NT2/D1 (cell line): ENCODE data around the gene IGF2R.

ENCODE experiments used
- DNase-seq: peaks from one replicate; pipeline ENCODE4 v3.0.0-alpha.2; 2011; ENCODE audit warnings: low read depth, low spot score
- H3K27me3 ChIP-seq: 2 replicates; pipeline ENCODE4 v1.6.0; 2011; ENCODE audit warnings: mild to moderate bottlenecking; ENCODE audit not compliant: insufficient read length, insufficient read depth
- H3K36me3 ChIP-seq: 2 replicates; pipeline ENCODE4 v1.6.1; 2011; ENCODE audit warnings: mild to moderate bottlenecking, low read length, mixed read lengths; ENCODE audit not compliant: insufficient read depth, insufficient read length
- H3K4me1 ChIP-seq: 2 replicates; pipeline ENCODE4 v1.5.1; 2011; ENCODE audit not compliant: insufficient read depth, insufficient read length
- H3K4me3 ChIP-seq: 2 replicates; pipeline ENCODE4 v1.5.1; 2011; ENCODE audit warnings: low read depth; ENCODE audit not compliant: insufficient read length
- H3K9ac ChIP-seq: 2 replicates; pipeline ENCODE4 v1.6.0; 2011; ENCODE audit warnings: low read depth; ENCODE audit not compliant: insufficient read length
- H3K9me3 ChIP-seq: 2 replicates; pipeline ENCODE4 v1.5.1; 2011; ENCODE audit warnings: mild to moderate bottlenecking, low read length; ENCODE audit not compliant: insufficient read depth
- SUZ12 ChIP-seq: IDR thresholded peaks from 2 replicates; pipeline ENCODE4 v1.6.1; 2011; ENCODE audit not compliant: insufficient read length, insufficient read depth; ENCODE audit errors: extremely low read depth
- YY1 ChIP-seq: IDR thresholded peaks from 2 replicates; pipeline ENCODE4 v1.6.1; 2011; ENCODE audit not compliant: insufficient read length, insufficient read depth
- ZNF274 ChIP-seq: IDR thresholded peaks from 2 replicates; pipeline ENCODE4 v1.6.1; 2011; ENCODE audit warnings: mild to moderate bottlenecking, low read depth, low read length

Gene IGF2R

GRCh38 chr6:159933077-159933476, 35.8 kb upstream of the IGF2R start:
- Histone ChIP-seq H3K4me3 (no peak overlapping the region), H3K36me3 (no peaks in the 10 kb centered on the region), H3K9me3 (peaks cover 9% of the 10 kb centered on the region; the same call in 1 of the 2 replicates), H3K27me3 (no peaks in the 10 kb centered on the region), H3K4me1 (no peaks in the 10 kb centered on the region), H3K9ac (no peak overlapping the region)
- no peak for DNase-seq
- TF ChIP-seq SUZ12 (no peak), YY1 (no peak), ZNF274 (no peak)

DNA sequence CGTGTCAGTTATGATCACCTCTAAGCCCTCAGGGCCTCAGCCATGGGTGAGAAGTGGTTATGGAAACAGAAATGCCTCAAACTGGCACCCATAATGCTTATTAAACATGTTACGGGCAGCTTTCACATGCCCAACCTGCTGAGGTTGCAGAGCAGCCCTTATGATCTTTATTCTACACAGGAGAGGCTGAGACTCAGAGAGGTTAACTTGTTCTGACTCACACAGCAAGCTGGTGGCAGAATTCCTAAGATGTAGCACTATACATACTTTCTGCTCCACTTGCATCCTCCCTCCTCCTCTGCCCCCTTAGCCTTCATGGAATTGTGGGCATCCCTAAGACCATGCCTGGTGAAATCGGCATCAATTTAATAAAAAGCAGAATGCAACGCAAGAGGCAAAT, 34.7 kb upstream of the IGF2R start:
- Histone ChIP-seq H3K27me3 (no peaks in the 10 kb centered on the region), H3K9me3 (peaks cover 9% of the 10 kb centered on the region; the same call in 1 of the 2 replicates), H3K9ac (no peak overlapping the region), H3K36me3 (no peaks in the 10 kb centered on the region), H3K4me1 (no peaks in the 10 kb centered on the region), H3K4me3 (no peak overlapping the region)
- no peak for DNase-seq
- TF ChIP-seq ZNF274 (no peak), YY1 (no peak), SUZ12 (no peak)

GRCh38 chr6:159935065-159935464, 33.8 kb upstream of the IGF2R start:
- Histone ChIP-seq H3K4me1 (no peaks in the 10 kb centered on the region), H3K9me3 (peaks cover 9% of the 10 kb centered on the region; the same call in 1 of the 2 replicates), H3K36me3 (no peaks in the 10 kb centered on the region), H3K27me3 (no peaks in the 10 kb centered on the region), H3K4me3 (no peak overlapping the region), H3K9ac (no peak overlapping the region)
- DNase-seq = no peak
- no peak for TF ChIP-seq YY1
- no peak for TF ChIP-seq ZNF274
- TF ChIP-seq SUZ12 = no peak

DNA sequence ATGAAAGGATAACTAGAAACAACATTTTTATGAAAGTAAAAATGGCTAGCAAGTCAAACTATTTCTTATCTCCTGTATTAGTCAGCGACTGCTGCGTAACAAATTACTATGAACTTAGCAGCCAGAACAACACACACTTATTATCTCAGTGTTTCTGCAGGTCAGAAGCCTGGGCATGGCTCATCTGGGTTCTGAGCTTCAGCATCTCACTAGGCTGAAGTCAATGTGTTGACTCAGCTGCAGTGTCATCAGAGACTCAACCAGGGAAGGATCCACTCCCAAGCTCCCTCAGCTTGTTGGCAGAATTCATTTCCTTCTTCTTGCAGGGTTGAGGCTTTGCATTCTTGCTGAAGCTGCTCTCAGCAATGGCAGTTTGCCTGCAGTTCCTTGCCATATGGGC, 33.2 kb upstream of the IGF2R start:
- no peaks in the 10 kb centered on the region for H3K4me1 ChIP-seq
- no peak for TF ChIP-seq SUZ12
- TF ChIP-seq ZNF274 = no peak
- no peak for TF ChIP-seq YY1
- no peaks in the 10 kb centered on the region for H3K27me3 ChIP-seq
- DNase-seq = no peak
- H3K36me3 ChIP-seq = no peaks in the 10 kb centered on the region
- H3K4me3 ChIP-seq = no peak overlapping the region
- H3K9me3 ChIP-seq = peaks cover 9% of the 10 kb centered on the region; the same call in 1 of the 2 replicates
- H3K9ac ChIP-seq = no peak overlapping the region

DNA sequence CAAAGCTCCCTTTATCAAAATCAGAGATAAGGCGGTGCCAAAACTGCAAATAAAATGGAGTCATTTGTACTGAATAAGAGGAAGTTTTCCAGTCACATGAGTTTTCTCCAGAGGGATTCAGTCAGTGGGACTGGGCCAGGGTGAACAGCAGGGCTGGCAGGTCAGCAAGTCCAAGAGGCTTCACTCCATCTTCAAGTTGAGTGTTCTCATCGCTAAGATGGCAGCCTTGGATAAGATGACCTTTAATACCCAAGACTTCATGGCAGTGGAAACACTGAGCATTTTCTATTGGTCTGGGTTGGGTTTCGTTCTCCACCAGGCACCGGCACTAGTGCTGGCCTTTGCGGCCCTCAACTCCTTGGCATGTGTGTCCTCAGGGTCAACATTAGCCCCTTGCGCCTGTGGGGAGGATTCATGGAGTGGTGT, 29.3 kb upstream of the IGF2R start:
- no peak for TF ChIP-seq ZNF274
- no peak for TF ChIP-seq YY1
- no peak for TF ChIP-seq SUZ12
- no peaks in the 10 kb centered on the region for H3K36me3 ChIP-seq
- H3K4me1 ChIP-seq = no peaks in the 10 kb centered on the region
- DNase-seq = no peak
- no peak overlapping the region for H3K9ac ChIP-seq
- peaks cover 9% of the 10 kb centered on the region; the same call in 1 of the 2 replicates for H3K9me3 ChIP-seq
- no peak overlapping the region for H3K4me3 ChIP-seq
- H3K27me3 ChIP-seq = no peaks in the 10 kb centered on the region

GRCh38 chr6:159941286-159942113, 27.4 kb upstream of the IGF2R start:
- Histone ChIP-seq H3K36me3 (no peaks in the 10 kb centered on the region), H3K9ac (no peak overlapping the region), H3K27me3 (no peaks in the 10 kb centered on the region), H3K4me1 (no peaks in the 10 kb centered on the region), H3K4me3 (no peak overlapping the region), H3K9me3 (peaks cover 6% of the 10 kb centered on the region; the same call in 1 of the 2 replicates)
- TF ChIP-seq SUZ12 (no peak), ZNF274 (no peak), YY1 (no peak)
- no peak for DNase-seq

- no peaks in the 10 kb centered on the region for H3K27me3 ChIP-seq
- TF ChIP-seq YY1 (no peak), ZNF274 (no peak), SUZ12 (no peak)
- H3K9ac ChIP-seq = no peak overlapping the region
- no peak overlapping the region for H3K4me3 ChIP-seq
- no peaks in the 10 kb centered on the region for H3K36me3 ChIP-seq
- H3K9me3 ChIP-seq = peaks cover 6% of the 10 kb centered on the region; the same call in 1 of the 2 replicates
- DNase-seq = no peak
- H3K4me1 ChIP-seq = peaks cover 2% of the 10 kb centered on the region
These were observed 25.7 kb upstream of the IGF2R start for GRCh38 chr6:159943101-159943632.
